RWPE1 (cell line): Measurements from ENCODE around the gene C5orf24.
A peak's percentile ranks its signal among the peaks of the same experiment; 100 is the strongest.
"Not testable (repeated sequence)": the region's sequence is repeated elsewhere in the genome, so short reads cannot be mapped to it uniquely, and the experiment has no call there.

Experiments
- CTCF ChIA-PET: fragments of 350-600 bp; sonication (Branson Sonifier 250); formaldehyde crosslinking; extraction: SDS; loops from one replicate; lab custom pipeline; 2021; lab: Yijun Ruan, JAX
- POLR2A ChIA-PET: fragments of 400-600 bp; formaldehyde crosslinking; extraction: SDS; loops from one replicate; lab custom pipeline; 2020; ENCODE audit warnings: antibody characterized with exemption; ENCODE audit not compliant: low non-redundant PET; lab: Yijun Ruan, JAX
- DNase-seq: peaks from one replicate; pipeline ENCODE4 v3.0.0; 2012; ENCODE audit warnings: low spot score
- H3K27ac ChIP-seq: fragments of 450-650 bp; 2 replicates; pipeline ENCODE4 v1.5.1; 2017
- CTCF ChIP-seq: fragments of 450-650 bp; conservative IDR thresholded peaks from 2 replicates; pipeline ENCODE4 v1.5.1; 2017; ENCODE audit warnings: low read depth, mild to moderate bottlenecking

Gene C5orf24

GRCh38 chr5:134874831-134875655 is 29.3 kb downstream of the C5orf24 start:
- ChIA-PET CTCF (interaction anchor here (0.8 kb wide), 1 partner anchor 27 kb away, joined by 5 read pairs; no protein-coding TSS in a partner anchor), POLR2A (no interaction called here)
- peak overlapping the region; percentile 94 for H3K27ac ChIP-seq
- DNase-seq: peak; percentile 90
- no peak for TF ChIP-seq CTCF

- DNase-seq: no peak
- TF ChIP-seq CTCF: no peak
- POLR2A ChIA-PET: interaction anchor here (1.0 kb wide), 1 partner anchor 27 kb away, joined by 3 read pairs; the partner anchor contains the start of gene PCBD2
- CTCF ChIA-PET: no interaction called here
- H3K27ac ChIP-seq: no peak overlapping the region
Observed at GRCh38 chr5:134877159-134877558, 31.4 kb downstream of the C5orf24 start.

- POLR2A ChIA-PET: no interaction called here
- H3K27ac ChIP-seq: no peak overlapping the region
- CTCF ChIA-PET: no interaction called here
- TF ChIP-seq CTCF: no peak
- DNase-seq: no peak
Observed at GRCh38 chr5:134878403-134878802, 32.6 kb downstream of the C5orf24 start.

GRCh38 chr5:134879456-134879855 is 33.7 kb downstream of the C5orf24 start:
- no peak for DNase-seq
- H3K27ac ChIP-seq: no peak overlapping the region
- TF ChIP-seq CTCF: no peak
- ChIA-PET POLR2A (interaction anchor here (0.8 kb wide), 1 partner anchor 32 kb away, joined by 4 read pairs; no protein-coding TSS in a partner anchor), CTCF (interaction anchor here (0.6 to 1.7 kb wide), 2 partner anchors 25 to 445 kb away, joined by 4 to 5 read pairs; partner anchors contain the start of gene PCBD2)

- DNase-seq, POLR2A ChIA-PET, H3K27ac ChIP-seq: not testable (repeated sequence)
- CTCF ChIA-PET: interaction anchor here (0.6 to 1.7 kb wide), 3 partner anchors 24 to 380 kb away, joined by 3 to 5 read pairs (median 4); partner anchors contain the start of gene PCBD2
Observed at GRCh38 chr5:134880937-134881336, 35.2 kb downstream of the C5orf24 start.

- DNase-seq, CTCF ChIA-PET, POLR2A ChIA-PET, H3K27ac ChIP-seq: not testable (repeated sequence)
Observed at GRCh38 chr5:134881711-134882110, 35.9 kb downstream of the C5orf24 start.

GRCh38 chr5:134887593-134888159 is 41.9 kb downstream of the C5orf24 start:
- DNase-seq: no peak
- H3K27ac ChIP-seq: no peak overlapping the region
- ChIA-PET CTCF (no interaction called here), POLR2A (interaction anchor here (0.6 kb wide), 1 partner anchor 240 kb away, joined by 3 read pairs; no protein-coding TSS in a partner anchor)
- no peak for TF ChIP-seq CTCF
